CD4-positive, alpha-beta memory T cell (primary cell): Measurements from ENCODE around the gene RAG2. TPM values are rescaled to one million over a fixed set of nuclear protein-coding genes. Genes with fewer than 3 reads are reported as not detected.
"Not testable (repeated sequence)": the region's sequence is repeated elsewhere in the genome, so short reads cannot be mapped to it uniquely, and the experiment has no call there.

Source experiments
- CTCF ChIA-PET: fragments of 350-600 bp; sonication (Branson Sonifier 250); formaldehyde crosslinking; loops from one replicate; lab custom pipeline; 2021; ENCODE audit warnings: inconsistent platforms; ENCODE audit not compliant: partially characterized antibody; lab: Charles Lee
- POLR2A ChIA-PET: fragments of 350-600 bp; sonication (Branson Sonifier 250); formaldehyde crosslinking; loops from one replicate; lab custom pipeline; 2021; ENCODE audit not compliant: partially characterized antibody; lab: Charles Lee
- DNase-seq, 5 donors: peaks; one replicate each; pipeline versions ENCODE4 v3.0.0 to v3.0.0-alpha.2; 2020 to 2022; ENCODE audit warnings: mixed read lengths in 1 of 5
- H3K27ac ChIP-seq: one replicate; pipeline ENCODE4 v1.7.0; 2013; ENCODE audit warnings: low read depth, low read length
- H3K27me3 ChIP-seq: 2 replicates; pipeline ENCODE4 v1.7.0; 2013; ENCODE audit warnings: mild to moderate bottlenecking, low read length, moderate library complexity; ENCODE audit not compliant: insufficient read depth
- H3K36me3 ChIP-seq: 2 replicates; pipeline ENCODE4 v1.7.0; 2013; ENCODE audit warnings: mild to moderate bottlenecking, low read length, moderate library complexity; ENCODE audit not compliant: insufficient read depth
- H3K4me1 ChIP-seq: 2 replicates; pipeline ENCODE4 v1.7.0; 2013; ENCODE audit warnings: mild to moderate bottlenecking, low read length, moderate library complexity; ENCODE audit not compliant: insufficient read depth
- H3K4me3 ChIP-seq, 2 donors: one replicate each; pipeline ENCODE4 v1.7.0; 2013; ENCODE audit warnings: low read length in 2 of 2, mild to moderate bottlenecking in 1 of 2
- H3K9me3 ChIP-seq, 2 donors: one replicate each; pipeline ENCODE4 v1.7.0; 2013; ENCODE audit warnings: low read length in 2 of 2, control low read depth in 1 of 2; ENCODE audit not compliant: control insufficient read depth in 1 of 2
- H3K27ac Mint-ChIP-seq, 7 donors: one replicate each; pipeline ENCODE4 v1.8.0; 2020 to 2021; ENCODE audit warnings: mixed read lengths in 7 of 7, mild to moderate bottlenecking in 6 of 7, inconsistent platforms in 3 of 7, moderate library complexity in 3 of 7
- H3K27me3 Mint-ChIP-seq, 2 donors: one replicate each; pipeline ENCODE4 v1.8.0; 2020 to 2021; ENCODE audit warnings: mixed read lengths in 2 of 2
- H3K36me3 Mint-ChIP-seq, 2 donors: one replicate each; pipeline ENCODE4 v1.8.0; 2020 to 2021; ENCODE audit warnings: mixed read lengths in 2 of 2, inconsistent platforms in 1 of 2, mild to moderate bottlenecking in 1 of 2
- H3K4me1 Mint-ChIP-seq, 4 donors: one replicate each; pipeline ENCODE4 v1.8.0; 2020 to 2021; ENCODE audit warnings: mixed read lengths in 4 of 4, mild to moderate bottlenecking in 1 of 4
- H3K4me3 Mint-ChIP-seq, 8 donors: one replicate each; pipeline ENCODE4 v1.8.0; 2020 to 2021; ENCODE audit warnings: mixed read lengths in 8 of 8, mild to moderate bottlenecking in 7 of 8, moderate library complexity in 6 of 8, inconsistent platforms in 3 of 8
- H3K9me3 Mint-ChIP-seq, 8 donors: one replicate each; pipeline ENCODE4 v1.8.0; 2020 to 2021; ENCODE audit warnings: mixed read lengths in 8 of 8, mild to moderate bottlenecking in 5 of 8, inconsistent platforms in 3 of 8, moderate library complexity in 1 of 8
- intact Hi-C: fragments of 100-400 bp; cut with micrococcal nuclease; formaldehyde crosslinking; loops from one replicate; pipeline ENCODE4 v1.15.1; 2023
- polyA plus RNA-seq, 2 donors: library from polyadenylated mRNA; unstranded; fragments of 300-500 nt; fragmentation: Illumina TruSeq; gene quantifications; one replicate each; pipeline ENCODE4 v1.2.3, GENCODE V29; 2021
- total RNA-seq, 2 experiments: library from RNA; stranded (reverse); gene quantifications; one replicate each; pipeline ENCODE4 v1.2.3, GENCODE V29; 2021

Gene RAG2
- total and polyA plus RNA-seq, 4 experiments from 2014 or later, result not detected

GRCh38 chr11:36566407-36567053 is 31.5 kb downstream of the RAG2 start:
- Histone ChIP-seq H3K27me3 (peaks cover 7% of the 10 kb centered on the region), H3K9me3 (no peaks in the 10 kb centered on the region), H3K4me3 (no peak overlapping the region), H3K27ac (no peak overlapping the region), H3K4me1 (no peaks in the 10 kb centered on the region), H3K36me3 (no peaks in the 10 kb centered on the region)
- Mint-ChIP-seq H3K4me1 (peaks cover 3 to 8% (median 6%) of the 10 kb centered on the region in 4 donors), H3K9me3 (no peaks in the 10 kb centered on the region), H3K27ac (no peak overlapping the region), H3K27me3 (peaks cover 26 to 30% of the 10 kb centered on the region in 2 donors), H3K36me3 (no peaks in the 10 kb centered on the region), H3K4me3 (no peak overlapping the region)
- ChIA-PET CTCF (interaction anchor here (5.4 to 9.8 kb wide), 2 partner anchors 107 to 181 kb away, joined by 43 to 259 read pairs; no protein-coding TSS in a partner anchor), POLR2A (no interaction called here)
- no peak for DNase-seq
- intact Hi-C loops, result no loop called here

- H3K9me3 ChIP-seq, result no peaks in the 10 kb centered on the region
- Mint-ChIP-seq H3K9me3 (peaks cover 0 to 3% (median under 1%) of the 10 kb centered on the region in 8 donors), H3K27me3 (peaks cover 18 to 24% of the 10 kb centered on the region in 2 donors), H3K4me3 (peak overlapping the region in 7 of 8 donors; percentile 33 to 92 (median 83)), H3K4me1 (peaks cover 3 to 9% (median 6%) of the 10 kb centered on the region in 4 donors), H3K27ac (no peak overlapping the region), H3K36me3 (peaks cover 0 to 3% of the 10 kb centered on the region in 2 donors)
- intact Hi-C loops, result no loop called here
- H3K36me3 ChIP-seq, result no peaks in the 10 kb centered on the region
- no peak overlapping the region for H3K4me3 ChIP-seq
- H3K27ac ChIP-seq, result no peak overlapping the region
- CTCF ChIA-PET, result interaction anchor here (0.8 to 9.8 kb wide), 18 partner anchors 9 to 182 kb away, joined by 3 to 259 read pairs (median 6); partner anchors contain the start of genes IFTAP and TRAF6
- POLR2A ChIA-PET, result interaction anchor here (1.5 kb wide), 1 partner anchor 182 kb away, joined by 7 read pairs; no protein-coding TSS in a partner anchor
- peaks cover 7% of the 10 kb centered on the region for H3K27me3 ChIP-seq
- H3K4me1 ChIP-seq, result no peaks in the 10 kb centered on the region
- DNase-seq, result no peak
Measured at GRCh38 chr11:36565031-36565610, 32.9 kb downstream of the RAG2 start.

- H3K27ac Mint-ChIP-seq, result peak overlapping the region in 1 of 7 donors; percentile 4
- Histone ChIP-seq H3K4me1 (no peaks in the 10 kb centered on the region), H3K36me3 (no peaks in the 10 kb centered on the region), H3K4me3 (no peak overlapping the region), H3K27me3 (peaks cover 7% of the 10 kb centered on the region), H3K27ac (no peak overlapping the region), H3K9me3 (no peaks in the 10 kb centered on the region)
- peaks cover 0 to 4% of the 10 kb centered on the region in 2 donors for H3K36me3 Mint-ChIP-seq
- H3K4me1 Mint-ChIP-seq, result peaks cover 6 to 14% (median 7%) of the 10 kb centered on the region in 4 donors
- intact Hi-C loops, result loop anchor here (1.0 kb wide), 2 partner anchors 109 to 183 kb away; no protein-coding TSS in a partner anchor
- POLR2A ChIA-PET, result interaction anchor here (1.5 kb wide), 1 partner anchor 183 kb away, joined by 7 read pairs; no protein-coding TSS in a partner anchor
- peak; percentile 37 to 48 (median 38) for DNase-seq
- H3K4me3 Mint-ChIP-seq, result peak overlapping the region; percentile 45 to 92 (median 80)
- H3K9me3 Mint-ChIP-seq, result peaks cover 0 to 8% (median 5%) of the 10 kb centered on the region in 8 donors
- peaks cover 18 to 24% of the 10 kb centered on the region in 2 donors for H3K27me3 Mint-ChIP-seq
- CTCF ChIA-PET, result interaction anchor here (0.8 to 9.8 kb wide), 17 partner anchors 9 to 183 kb away, joined by 3 to 259 read pairs (median 7); partner anchors contain the start of genes IFTAP and TRAF6
Measured at GRCh38 chr11:36564376-36565030, 33.5 kb downstream of the RAG2 start.

- intact Hi-C loops, result no loop called here
- POLR2A ChIA-PET, result interaction anchor here (0.8 kb wide), 1 partner anchor 49 kb away, joined by 3 read pairs; the partner anchor contains the start of gene TRAF6
- peak in 4 of 5 donors; percentile 29 to 52 (median 38) for DNase-seq
Measured at GRCh38 chr11:36558571-36559413, 39.2 kb downstream of the RAG2 start.

GRCh38 chr11:36557991-36558390 is 40.0 kb downstream of the RAG2 start:
- DNase-seq, result no peak
- H3K4me1 ChIP-seq, result peaks cover 6% of the 10 kb centered on the region
- H3K4me3 ChIP-seq, result peak overlapping the region in 1 of 2 donors; percentile 23
- H3K36me3 ChIP-seq, result no peaks in the 10 kb centered on the region
- peaks cover 0 to 26% (median 8%) of the 10 kb centered on the region in 8 donors for H3K9me3 Mint-ChIP-seq
- peaks cover 14 to 27% (median 19%) of the 10 kb centered on the region in 4 donors for H3K4me1 Mint-ChIP-seq
- peak overlapping the region in 4 of 7 donors; percentile 54 to 83 (median 74) for H3K27ac Mint-ChIP-seq
- peak overlapping the region in 6 of 8 donors; percentile 57 to 90 (median 76) for H3K4me3 Mint-ChIP-seq
- CTCF ChIA-PET, result no interaction called here
- no peaks in the 10 kb centered on the region for H3K27me3 Mint-ChIP-seq
- intact Hi-C loops, result no loop called here
- H3K27me3 ChIP-seq, result no peaks in the 10 kb centered on the region
- POLR2A ChIA-PET, result no interaction called here
- no peaks in the 10 kb centered on the region for H3K9me3 ChIP-seq
- H3K27ac ChIP-seq, result peak overlapping the region; percentile 7
- peaks cover 0 to 4% of the 10 kb centered on the region in 2 donors for H3K36me3 Mint-ChIP-seq

More at GRCh38 chr11:36558571-36559413, 39.2 kb downstream of the RAG2 start:
- peak overlapping the region; percentile 7 for H3K27ac ChIP-seq
- H3K27me3 ChIP-seq, result no peaks in the 10 kb centered on the region
- Mint-ChIP-seq H3K27ac (peak overlapping the region; percentile 54 to 89 (median 78)), H3K4me3 (peak overlapping the region; percentile 57 to 90 (median 76)), H3K4me1 (peaks cover 14 to 27% (median 19%) of the 10 kb centered on the region in 4 donors), H3K36me3 (peaks cover 0 to 4% of the 10 kb centered on the region in 2 donors), H3K9me3 (peaks cover 0 to 26% (median 8%) of the 10 kb centered on the region in 8 donors), H3K27me3 (no peaks in the 10 kb centered on the region)
- CTCF ChIA-PET, result interaction anchor here (9.8 kb wide), 1 partner anchor 188 kb away, joined by 259 read pairs; no protein-coding TSS in a partner anchor
- peaks cover 6% of the 10 kb centered on the region for H3K4me1 ChIP-seq
- H3K9me3 ChIP-seq, result no peaks in the 10 kb centered on the region
- no peaks in the 10 kb centered on the region for H3K36me3 ChIP-seq
- peak overlapping the region in 1 of 2 donors; percentile 23 for H3K4me3 ChIP-seq

- H3K36me3 Mint-ChIP-seq, DNase-seq, H3K9me3 ChIP-seq, H3K27me3 ChIP-seq, H3K27ac ChIP-seq, H3K4me3 ChIP-seq, H3K36me3 ChIP-seq, H3K27me3 Mint-ChIP-seq, H3K4me1 ChIP-seq, POLR2A ChIA-PET, intact Hi-C loops, CTCF ChIA-PET: not testable (repeated sequence)
- H3K27ac Mint-ChIP-seq, result peak overlapping the region in 2 of 7 donors; percentile 29 to 54
- H3K4me3 Mint-ChIP-seq, result peak overlapping the region in 3 of 8 donors; percentile 15 to 32 (median 23)
- H3K9me3 Mint-ChIP-seq, result peaks cover 0 to 26% (median 8%) of the 10 kb centered on the region in 8 donors
- peaks cover 14 to 27% (median 19%) of the 10 kb centered on the region in 4 donors for H3K4me1 Mint-ChIP-seq
Measured at GRCh38 chr11:36557390-36557789, 40.6 kb downstream of the RAG2 start.
